NCI-H345 treated with DMSO at 0.1 percent for 48 hours (cell line): Measurements from ENCODE around the gene TEX13A.
"Not testable (repeated sequence)": the region's sequence is repeated elsewhere in the genome, so short reads cannot be mapped to it uniquely, and the experiment has no call there.

Experiments used
- DNase-seq: peaks from one replicate; lab custom pipeline; 2025; ENCODE audit not compliant: unreplicated experiment; lab: John Stamatoyannopoulos, UW

Gene TEX13A

GRCh38 chrX:105220636-105221035, at the start of gene TEX13A:
Gene TEX13A (minus strand): TSS chrX:105220694. CDS start chrX:105220397, 297 bp downstream.
- DNase-seq, result no peak

- no peak for DNase-seq
Observed at GRCh38 chrX:105269386-105269785, 48.9 kb upstream of the TEX13A start.

GRCh38 chrX:105267167-105267566, 46.7 kb upstream of the TEX13A start:
- DNase-seq, result no peak

DNA sequence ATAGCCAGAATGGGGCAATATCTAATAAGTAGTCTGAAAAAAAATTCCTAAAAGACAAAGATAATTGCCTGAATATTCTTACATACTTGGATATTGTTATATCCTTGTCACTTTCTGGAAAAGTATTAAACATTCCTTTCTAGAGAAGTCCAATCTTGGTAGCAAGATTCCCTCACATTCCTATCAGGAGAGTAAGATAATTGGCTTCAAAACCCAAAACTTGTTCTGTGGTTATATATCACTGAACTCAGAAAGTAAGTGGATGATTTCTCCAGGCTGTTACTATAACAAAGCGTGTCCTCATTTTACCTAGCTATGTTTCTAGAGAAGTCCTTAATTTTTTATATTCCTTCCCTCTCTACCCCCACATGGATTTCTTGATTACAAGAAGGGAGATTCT, 46.0 kb upstream of the TEX13A start:
- no peak for DNase-seq

GRCh38 chrX:105265093-105265492, 44.6 kb upstream of the TEX13A start:
- no peak for DNase-seq

- DNase-seq, result no peak
Observed at GRCh38 chrX:105263801-105264200, 43.3 kb upstream of the TEX13A start.

GRCh38 chrX:105263171-105263570, 42.7 kb upstream of the TEX13A start:
- no peak for DNase-seq

DNA sequence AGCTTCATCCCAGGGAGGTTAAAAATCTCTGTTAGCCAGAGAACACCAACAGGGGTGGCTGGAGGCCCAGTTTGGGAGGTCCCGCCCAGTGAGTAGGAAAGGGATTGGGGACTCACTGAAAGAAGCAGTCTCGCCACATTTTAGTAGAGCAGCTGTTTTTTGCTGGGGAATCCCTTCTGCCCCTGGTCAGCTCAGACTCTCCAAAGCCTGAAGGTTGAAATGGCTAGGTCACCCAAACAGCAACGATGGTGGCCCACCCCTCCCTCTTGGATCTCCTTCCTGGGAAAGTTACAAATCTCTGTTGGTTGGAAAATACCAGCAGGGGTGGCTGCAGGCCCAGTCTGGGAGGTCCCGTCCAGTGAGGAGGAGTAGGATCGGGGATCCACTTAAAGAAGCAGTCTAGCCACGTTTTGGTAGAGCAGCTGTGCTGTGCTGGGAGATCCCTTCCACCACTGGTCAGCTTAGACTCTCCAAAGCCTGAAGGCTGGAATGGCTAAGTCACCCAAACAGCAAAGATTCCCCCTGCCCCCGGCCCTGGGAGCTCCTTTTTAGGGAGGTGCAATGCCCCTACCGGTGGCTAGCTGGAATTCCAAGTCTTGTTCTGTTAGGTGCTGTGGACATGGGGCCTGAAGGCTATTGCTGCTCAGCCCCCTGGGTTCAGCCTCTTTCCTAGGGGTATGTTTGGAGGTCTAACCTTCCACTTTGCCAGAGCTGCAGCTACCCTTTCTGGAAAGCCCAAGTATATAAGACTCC, 40.0 kb upstream of the TEX13A start:
- no peak for DNase-seq

GRCh38 chrX:105241056-105241455, 20.6 kb upstream of the TEX13A start:
- no peak for DNase-seq

DNA sequence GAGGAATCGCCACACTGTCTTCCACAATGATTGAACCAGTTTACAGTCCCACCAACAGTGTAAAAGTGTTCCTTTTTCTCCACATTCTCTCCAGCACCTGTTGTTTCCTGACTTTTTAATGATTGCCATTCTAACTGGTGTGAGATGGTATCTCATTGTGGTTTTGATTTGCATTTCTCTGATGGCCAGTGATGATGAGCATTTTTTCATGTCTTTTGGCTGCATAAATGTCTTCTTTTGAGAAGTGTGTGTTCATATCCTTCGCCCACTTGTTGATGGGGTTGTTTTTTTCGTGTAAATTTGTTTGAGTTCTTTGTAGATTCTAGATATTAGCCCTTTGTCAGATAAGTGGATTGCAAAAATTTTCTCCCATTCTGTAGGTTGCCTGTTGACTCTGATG, 16.9 kb upstream of the TEX13A start:
- not testable (repeated sequence) for DNase-seq

GRCh38 chrX:105229146-105229545, 8.7 kb upstream of the TEX13A start:
- no peak for DNase-seq

- DNase-seq, result no peak
Observed at GRCh38 chrX:105228602-105229001, 8.1 kb upstream of the TEX13A start.

DNA sequence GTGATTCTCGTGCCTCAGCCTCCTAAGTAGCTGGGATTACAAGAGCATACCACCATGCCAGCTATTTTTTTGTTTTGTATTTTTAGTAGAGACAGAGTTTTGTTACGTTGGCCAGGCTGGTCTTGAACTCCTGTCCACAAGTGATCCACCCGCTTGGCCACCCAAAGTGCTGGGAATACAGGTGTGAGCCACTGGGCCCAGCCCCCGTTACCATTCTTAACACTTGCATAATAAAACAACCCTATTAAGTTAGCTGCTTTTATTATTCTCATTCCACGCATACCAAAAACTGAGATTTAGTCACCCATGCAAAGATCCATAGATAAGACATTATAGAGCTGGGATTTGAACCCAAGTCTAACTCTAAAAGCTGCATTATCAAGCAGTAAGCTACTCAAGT, 6.0 kb upstream of the TEX13A start:
- DNase-seq, result no peak

- no peak for DNase-seq
Observed at GRCh38 chrX:105221374-105221773, 880 bp upstream of the TEX13A start.

DNA sequence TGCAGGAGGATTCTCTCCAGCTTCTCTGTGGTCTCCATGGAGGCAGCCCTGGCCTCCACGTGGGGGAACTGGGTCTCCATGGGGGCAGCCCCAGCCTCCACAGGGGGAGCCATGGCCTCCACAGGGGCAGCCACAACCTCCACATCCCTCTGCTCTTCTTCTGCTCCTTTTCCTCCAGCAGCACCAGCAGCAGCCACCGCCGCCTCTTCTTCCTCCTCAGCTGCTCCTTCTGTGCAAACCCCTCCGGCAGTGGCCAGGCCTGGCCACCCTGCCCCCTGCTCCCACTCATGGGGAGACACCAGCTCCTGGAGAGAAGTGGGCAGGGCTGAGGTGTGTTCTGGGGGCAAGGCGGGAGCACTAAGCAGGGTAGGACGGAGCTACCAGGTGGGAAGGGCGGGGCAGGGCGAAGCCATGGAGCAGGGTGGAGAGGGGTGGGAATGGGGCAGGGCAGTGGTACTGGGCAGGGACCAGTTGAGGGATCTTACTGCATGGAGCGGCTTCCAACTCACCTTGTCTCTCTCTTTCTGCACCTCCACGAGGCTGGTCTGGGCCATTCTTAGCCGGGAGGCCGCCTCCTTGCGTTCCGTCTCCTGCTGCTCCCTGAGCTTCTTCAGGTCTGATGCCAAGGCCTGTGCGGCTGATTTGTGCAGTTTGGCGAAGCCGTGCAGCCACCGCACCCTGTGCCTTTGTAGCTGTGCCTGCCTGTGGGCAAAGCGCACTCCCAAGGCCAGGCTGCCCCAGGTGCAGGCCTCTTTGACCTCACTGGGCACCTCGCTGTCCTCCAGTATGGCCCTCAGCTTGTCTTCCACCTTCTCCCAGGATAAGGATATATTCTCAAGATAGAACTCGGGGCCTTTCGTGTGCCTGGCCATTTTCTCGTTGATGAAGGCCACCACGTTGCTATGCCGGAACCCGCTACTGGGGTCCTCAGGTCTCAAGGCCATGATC, 766 bp downstream of the TEX13A start:
- DNase-seq, result no peak

- no peak for DNase-seq
Observed at GRCh38 chrX:105211066-105211575, 9.4 kb downstream of the TEX13A start.

DNA sequence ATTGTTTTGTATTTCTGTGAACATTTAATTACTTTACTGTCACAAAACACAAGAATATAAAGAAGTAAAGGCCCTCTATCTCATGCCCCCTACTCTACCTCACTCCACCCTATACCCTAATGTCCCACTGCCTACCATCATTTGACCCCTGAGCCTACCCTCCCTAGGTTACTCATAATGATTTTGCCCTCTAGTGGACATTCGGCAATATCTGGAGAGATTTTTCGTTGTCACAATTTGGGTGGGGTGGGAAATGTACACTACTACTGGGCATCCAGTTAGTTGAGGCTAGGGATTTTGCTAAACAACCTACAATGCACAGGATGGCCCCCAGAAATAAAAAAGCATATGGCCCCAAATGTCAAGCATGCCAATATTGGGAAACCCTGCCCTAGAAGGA, 10.2 kb downstream of the TEX13A start:
- DNase-seq, result no peak

GRCh38 chrX:105209406-105209805, 11.1 kb downstream of the TEX13A start:
- DNase-seq, result no peak

GRCh38 chrX:105191878-105192277, 28.6 kb downstream of the TEX13A start:
- no peak for DNase-seq

- DNase-seq, result peak; percentile 0
Observed at GRCh38 chrX:105190252-105190853, 30.1 kb downstream of the TEX13A start.

- DNase-seq, result no peak
Observed at GRCh38 chrX:105189093-105189492, 31.4 kb downstream of the TEX13A start.
